K562 (cell line): ENCODE data around the gene C9orf50. TPM values are rescaled to one million over a fixed set of nuclear protein-coding genes. Genes with fewer than 3 reads are reported as not detected.

Experiments used
- ELF2 ChIP-seq: fragments of 250-450 bp; sonication (Bioruptor Pico); IDR thresholded peaks from 2 replicates; pipeline ENCODE4 v1.5.0; 2021; ENCODE audit warnings: mild to moderate bottlenecking
- IRF1 ChIP-seq: sonication (generic); formaldehyde crosslinking; IDR thresholded peaks from 2 replicates; pipeline ENCODE4 v1.8.0; 2022; ENCODE audit warnings: missing genetic modification reagents, mild to moderate bottlenecking, borderline replicate concordance
- JUN ChIP-seq, 2 experiments: sonication (generic) in 1 of 2; formaldehyde crosslinking in 1 of 2; IDR thresholded peaks; 2 replicates each; pipeline versions ENCODE4 v1.6.1 to v1.8.0; 2012 to 2022; ENCODE audit warnings: borderline replicate concordance in 2 of 2, mild to moderate bottlenecking in 2 of 2, improper control_type of control experiment in 1 of 2, low read depth in 1 of 2, low read length in 1 of 2, missing genetic modification reagents in 1 of 2
- KAT2B ChIP-seq: IDR thresholded peaks from one replicate; pipeline ENCODE4 v1.6.1; 2012; ENCODE audit warnings: low read depth, mild to moderate bottlenecking, control low read depth, inconsistent platforms, low read length, moderate library complexity
- MIER1 ChIP-seq: fragments of 450-650 bp; IDR thresholded peaks from 2 replicates; pipeline ENCODE4 v1.6.1; 2016; ENCODE audit warnings: antibody characterized with exemption, mild to moderate bottlenecking, low read depth
- MYNN ChIP-seq, 2 experiments: sonication (generic); formaldehyde crosslinking in 1 of 2; IDR thresholded peaks; 2 replicates each; pipeline versions ENCODE4 v1.5.0 to v1.6.1; 2016 to 2020; ENCODE audit warnings: antibody characterized with exemption in 1 of 2, missing genetic modification reagents in 1 of 2
- RERE ChIP-seq: sonication (generic); formaldehyde crosslinking; IDR thresholded peaks from 2 replicates; pipeline ENCODE4 v1.8.0; 2023; ENCODE audit warnings: missing genetic modification reagents, mild to moderate bottlenecking, borderline replicate concordance
- TBL1XR1 ChIP-seq, 2 experiments: IDR thresholded peaks; 2 replicates each; pipeline ENCODE4 v1.6.1; 2012; ENCODE audit warnings: improper control_type of control experiment in 2 of 2, low read length in 2 of 2, mild to moderate bottlenecking in 1 of 2
- TEAD1 ChIP-seq, 2 experiments: fragments of 450-650 bp in 1 of 2; sonication (generic) in 1 of 2; formaldehyde crosslinking; IDR thresholded peaks; 2 replicates each; pipeline versions ENCODE4 v1.4.0 to v1.8.0; 2020 to 2022; ENCODE audit warnings: mild to moderate bottlenecking in 2 of 2, missing genetic modification reagents in 1 of 2
- ZNF408 ChIP-seq: fragments of 250-450 bp; sonication (Bioruptor Pico); IDR thresholded peaks from 2 replicates; pipeline ENCODE4 v1.4.0; 2020; ENCODE audit warnings: low read depth, mild to moderate bottlenecking, moderate library complexity
- ZNF431 ChIP-seq: sonication (generic); formaldehyde crosslinking; IDR thresholded peaks from 2 replicates; pipeline ENCODE4 v1.8.0; 2022; ENCODE audit warnings: mild to moderate bottlenecking, missing genetic modification reagents
- polyA plus RNA-seq, 8 experiments: library from polyadenylated mRNA; depleted of rRNA in 4 of 8; stranded (reverse) in 5 of 8; unstranded in 3 of 8; fragments of >200 nt; fragmentation: Nextera tagmentation in 2 of 8; fragmentation: Illumina TruSeq in 1 of 8; extraction: Ambion mirVana in 2 of 8; extraction: Trizol in 1 of 8; gene quantifications; 2 replicates each; pipeline versions ENCODE4 v1.2.1 to v1.2.3, GENCODE V29; 2011 to 2014; ENCODE audit warnings: inconsistent platforms in 1 of 8, missing spikeins in 1 of 8
- total RNA-seq, 7 experiments: library from RNA; depleted of rRNA in 6 of 7; stranded (reverse); fragments of >200 nt in 6 of 7; fragmentation: Illumina TruSeq in 2 of 7; extraction: Trizol in 2 of 7; gene quantifications; 2 replicates each; pipeline versions ENCODE4 v1.2.1 to v1.2.3, GENCODE V29; 2011 to 2021; ENCODE audit warnings: low replicate concordance in 1 of 7

Gene C9orf50
- total and polyA plus RNA-seq, 9 of the 15 experiments (the other 6 are each of a cell fraction or from before 2014, with no cell fraction given), result not detected

- TF ChIP-seq RERE (CRISPR knock-in tag), result 0 out of 2 replicates have a peak, but pooled peaks have one; percentile 28
- TF ChIP-seq ZNF431 (CRISPR knock-in tag), result no peak
- TF ChIP-seq TEAD1 (CRISPR knock-in tag; IDR thresholded peaks at IDR 0.05), result 0 out of 4 replicates have a peak, but pooled peaks of 1 of the 2 experiments have one; percentile 77
- peak; percentile 47; the same call in 1 of the 2 replicates for TF ChIP-seq ELF2 (CRISPR knock-in tag)
- peak; percentile 41; the same call in 1 of the 2 replicates for TF ChIP-seq MYNN (IDR thresholded peaks at IDR 0.05)
- TF ChIP-seq MYNN (CRISPR knock-in tag; IDR thresholded peaks at IDR 0.05), result no peak
- peak; percentile 73 for TF ChIP-seq KAT2B
- TF ChIP-seq TBL1XR1 (IDR thresholded peaks at IDR 0.05; ENCODE audit: low read length in 2 of 2), result peak in 1 of 2 experiments; percentile 14; a peak in 1 of 4 replicates
- no peak for TF ChIP-seq MIER1
- no peak for TF ChIP-seq ZNF408 (CRISPR knock-in tag)
- no peak for TF ChIP-seq IRF1
- peak; percentile 19; the same call in 1 of the 2 replicates for TF ChIP-seq JUN (IDR thresholded peaks at IDR 0.05; ENCODE audit: borderline replicate concordance, low read depth, low read length)
- TF ChIP-seq JUN (CRISPR knock-in tag; IDR thresholded peaks at IDR 0.05; ENCODE audit: borderline replicate concordance), result no peak; the same call in 1 of the 2 replicates
These were observed 21.1 kb upstream of the C9orf50 start, which contains the start of gene ASB6 (continued) for GRCh38 chr9:129641750-129642585.
